Amygdala (tissue), 56 donors: Measurements from ENCODE around the gene NTNG1.

Experiments used
- DNase-seq, 56 donors: peaks; one replicate each; lab custom pipeline; 2025; lab: John Stamatoyannopoulos, UW

Gene NTNG1

DNA sequence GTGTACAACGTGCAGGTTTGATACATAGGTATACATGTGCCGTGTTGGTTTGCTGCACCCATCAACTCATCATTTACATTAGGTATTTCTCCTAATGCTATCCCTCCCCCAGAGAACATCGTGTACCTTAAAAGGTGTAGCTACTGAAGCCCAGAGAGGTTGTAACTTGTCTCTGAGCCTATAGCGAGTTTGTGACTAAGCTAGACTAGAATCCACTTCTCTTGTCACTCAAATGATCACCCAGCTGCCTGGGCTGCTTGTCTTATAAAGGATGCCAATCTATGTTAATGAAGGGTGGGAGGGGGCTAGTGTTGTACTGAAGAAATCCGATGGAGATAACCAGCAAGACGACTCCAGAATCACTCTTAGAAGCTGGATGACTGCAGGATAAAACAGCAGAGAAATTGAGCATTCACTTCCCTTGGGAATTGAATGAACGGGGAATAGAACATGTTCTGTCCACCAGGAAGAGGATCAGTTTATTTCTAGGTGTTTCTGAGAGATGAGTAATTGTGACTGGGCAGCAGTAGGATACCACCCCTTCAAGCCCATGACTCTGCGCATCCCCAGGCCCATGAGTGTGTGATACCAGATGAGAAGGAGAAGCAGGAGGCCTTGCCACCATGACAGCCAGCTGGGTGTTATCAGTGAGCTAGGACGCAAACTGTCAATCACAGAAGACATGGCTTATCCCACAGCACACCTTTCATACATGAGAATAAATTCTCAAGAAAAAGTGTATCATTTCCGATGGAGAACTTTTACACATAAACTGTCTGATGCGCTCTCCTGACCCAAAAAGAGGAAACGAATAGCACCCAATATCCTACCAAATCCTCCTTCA is 390.4 kb downstream of the NTNG1 start:
- DNase-seq: no peak

DNA sequence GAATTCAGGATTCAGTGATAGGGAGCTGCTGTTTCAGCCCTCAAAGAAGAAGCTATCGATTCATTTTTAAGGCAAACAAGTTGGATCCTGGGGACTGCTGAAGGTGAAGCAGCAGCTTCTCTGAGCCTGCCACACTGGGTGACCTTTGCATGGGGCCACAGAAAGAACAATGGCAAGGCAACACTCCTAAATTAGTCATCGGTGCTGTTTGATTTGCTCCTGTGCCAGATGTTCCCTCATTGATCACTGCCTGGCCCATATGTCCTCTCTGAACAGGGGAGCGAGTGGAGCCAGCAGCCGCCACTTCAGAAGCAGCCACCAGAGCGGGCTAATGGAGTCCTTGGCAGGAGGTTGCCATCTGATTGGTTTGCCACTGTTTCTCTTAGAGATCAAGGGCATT is 391.5 kb downstream of the NTNG1 start:
- DNase-seq: no peak
